ENCODE results near the gene ZDHHC14.

ZDHHC14 gene

GRCh38 chr6:157450931-157451742 lies 70.1 kb downstream of the ZDHHC14 start:
- Mint-ChIP-seq H3K4me3 (no peak overlapping the region), H3K27me3 (no peaks in the 10 kb centered on the region), H3K27ac (peak overlapping the region; percentile 16), H3K36me3 (peaks cover 17 to 37% of the 10 kb centered on the region in 2 donors), H3K4me1 (peaks cover 30 to 64% of the 10 kb centered on the region in 2 donors), H3K9me3 (peaks cover under 1 to 2% of the 10 kb centered on the region in 2 donors)
- ATAC-seq (replicated peaks) (peak; percentile 47 to 76), DNase-seq (no peak)

DNA sequence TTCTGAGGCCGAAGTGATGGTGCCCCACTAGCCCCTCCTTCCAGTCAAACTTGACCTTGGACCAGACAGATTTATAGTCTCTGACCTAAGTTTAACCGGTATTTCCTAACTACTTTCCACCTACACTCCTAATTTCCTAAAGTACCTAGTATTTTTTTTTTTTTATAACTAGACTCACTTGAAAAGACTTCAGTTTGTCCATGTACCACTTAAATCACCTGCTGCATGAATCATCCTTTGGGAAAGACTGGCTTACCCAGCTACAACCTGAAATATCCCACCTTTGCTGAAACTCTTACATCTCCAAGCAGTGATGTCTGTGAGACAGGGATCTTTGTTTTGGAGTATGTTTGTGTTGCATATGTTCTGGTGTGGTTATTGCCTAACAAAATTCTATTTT lies 71.1 kb downstream of the ZDHHC14 start:
- Mint-ChIP-seq H3K9me3 (peaks cover 2 to 4% of the 10 kb centered on the region in 2 donors), H3K36me3 (peaks cover 20 to 35% of the 10 kb centered on the region in 2 donors), H3K27me3 (no peaks in the 10 kb centered on the region), H3K27ac (no peak overlapping the region), H3K4me3 (no peak overlapping the region), H3K4me1 (peaks cover 36 to 69% of the 10 kb centered on the region in 2 donors)
- ATAC-seq (replicated peaks) (no peak), DNase-seq (no peak)

GRCh38 chr6:157453131-157453530 lies 72.1 kb downstream of the ZDHHC14 start:
- ATAC-seq (replicated peaks) (no peak), DNase-seq (no peak)
- peaks cover 38 to 69% of the 10 kb centered on the region in 2 donors for H3K4me1 Mint-ChIP-seq
- no peak overlapping the region for H3K27ac Mint-ChIP-seq
- no peak overlapping the region for H3K4me3 Mint-ChIP-seq
- H3K9me3 Mint-ChIP-seq, result peaks cover 2 to 4% of the 10 kb centered on the region in 2 donors
- no peaks in the 10 kb centered on the region for H3K27me3 Mint-ChIP-seq
- H3K36me3 Mint-ChIP-seq, result peaks cover 19 to 34% of the 10 kb centered on the region in 2 donors

- H3K4me1 Mint-ChIP-seq, result peaks cover 39 to 70% of the 10 kb centered on the region in 2 donors
- no peak overlapping the region for H3K4me3 Mint-ChIP-seq
- peaks cover 2 to 4% of the 10 kb centered on the region in 2 donors for H3K9me3 Mint-ChIP-seq
- H3K27me3 Mint-ChIP-seq, result no peaks in the 10 kb centered on the region
- peaks cover 19 to 34% of the 10 kb centered on the region in 2 donors for H3K36me3 Mint-ChIP-seq
- ATAC-seq (replicated peaks) (no peak), DNase-seq (no peak)
- no peak overlapping the region for H3K27ac Mint-ChIP-seq
Observed at GRCh38 chr6:157453978-157454377, 73.0 kb downstream of the ZDHHC14 start.

DNA sequence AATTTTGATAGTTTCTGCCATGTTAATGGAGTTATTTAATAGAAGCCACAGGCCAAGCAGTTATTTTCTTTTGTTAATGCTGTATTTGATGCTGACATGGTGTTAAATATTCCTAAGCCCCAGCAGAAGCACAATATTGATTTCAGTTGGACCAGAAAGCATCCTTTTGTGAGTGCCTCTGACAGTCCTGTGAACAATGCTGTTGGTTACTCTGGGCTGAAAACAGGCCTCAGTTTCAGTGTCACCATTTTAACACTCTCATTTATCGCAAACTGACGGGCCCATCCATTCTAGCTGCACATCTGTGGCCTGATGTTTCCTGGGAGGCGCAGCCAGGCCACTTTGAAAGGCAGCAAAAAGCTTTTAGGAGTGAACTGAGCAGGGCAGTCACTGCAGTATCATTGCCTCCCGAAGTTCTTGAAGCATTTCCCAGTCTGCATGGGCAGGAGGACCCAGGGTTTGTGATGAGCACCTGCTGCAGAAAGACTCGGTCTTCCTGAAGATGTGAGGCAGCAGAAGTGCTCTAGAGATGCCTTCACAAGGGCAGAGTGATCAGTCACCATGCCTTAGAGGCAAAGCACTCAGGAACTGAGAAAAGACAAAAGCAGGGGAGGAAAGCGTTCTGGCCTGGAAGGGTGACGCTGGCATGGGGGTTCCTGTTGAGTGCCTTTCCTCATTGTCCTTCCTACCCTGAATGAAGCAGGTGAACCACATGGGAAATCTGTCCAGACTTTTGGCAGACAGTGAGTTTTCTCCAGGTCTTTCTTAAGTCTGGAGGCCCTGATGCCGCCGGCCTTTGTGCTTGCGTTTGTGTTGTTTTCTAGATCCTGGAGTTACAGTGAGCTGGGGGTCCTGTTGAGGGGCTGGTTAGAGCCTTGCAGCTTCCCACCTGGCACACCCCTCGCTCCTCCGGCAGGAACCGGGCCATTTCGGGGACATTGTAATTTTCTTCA lies 74.0 kb downstream of the ZDHHC14 start:
- Mint-ChIP-seq H3K27me3 (no peaks in the 10 kb centered on the region), H3K36me3 (peaks cover 23 to 35% of the 10 kb centered on the region in 2 donors), H3K27ac (peak overlapping the region; percentile 94), H3K9me3 (peaks cover 4% of the 10 kb centered on the region in 2 donors), H3K4me3 (peak overlapping the region; percentile 13 to 50), H3K4me1 (peaks cover 41 to 69% of the 10 kb centered on the region in 2 donors)
- ATAC-seq (replicated peaks) (no peak), DNase-seq (no peak)

- Mint-ChIP-seq H3K4me1 (peaks cover 42 to 68% of the 10 kb centered on the region in 2 donors), H3K27me3 (no peaks in the 10 kb centered on the region), H3K4me3 (peak overlapping the region; percentile 45 to 65), H3K36me3 (peaks cover 23 to 33% of the 10 kb centered on the region in 2 donors), H3K9me3 (peaks cover 4% of the 10 kb centered on the region in 2 donors), H3K27ac (peak overlapping the region; percentile 94)
- ATAC-seq (replicated peaks) (no peak), DNase-seq (no peak)
Observed at GRCh38 chr6:157455731-157456523, 74.9 kb downstream of the ZDHHC14 start.

- H3K27me3 Mint-ChIP-seq, result no peaks in the 10 kb centered on the region
- peak overlapping the region; percentile 45 to 65 for H3K4me3 Mint-ChIP-seq
- H3K27ac Mint-ChIP-seq, result peak overlapping the region; percentile 94
- ATAC-seq (replicated peaks) (peak; percentile 74 to 79), DNase-seq (peak; percentile 65)
- peaks cover 23 to 31% of the 10 kb centered on the region in 2 donors for H3K36me3 Mint-ChIP-seq
- peaks cover 4% of the 10 kb centered on the region in 2 donors for H3K9me3 Mint-ChIP-seq
- H3K4me1 Mint-ChIP-seq, result peaks cover 43 to 67% of the 10 kb centered on the region in 2 donors
Observed at GRCh38 chr6:157456524-157456829, 75.5 kb downstream of the ZDHHC14 start.

DNA sequence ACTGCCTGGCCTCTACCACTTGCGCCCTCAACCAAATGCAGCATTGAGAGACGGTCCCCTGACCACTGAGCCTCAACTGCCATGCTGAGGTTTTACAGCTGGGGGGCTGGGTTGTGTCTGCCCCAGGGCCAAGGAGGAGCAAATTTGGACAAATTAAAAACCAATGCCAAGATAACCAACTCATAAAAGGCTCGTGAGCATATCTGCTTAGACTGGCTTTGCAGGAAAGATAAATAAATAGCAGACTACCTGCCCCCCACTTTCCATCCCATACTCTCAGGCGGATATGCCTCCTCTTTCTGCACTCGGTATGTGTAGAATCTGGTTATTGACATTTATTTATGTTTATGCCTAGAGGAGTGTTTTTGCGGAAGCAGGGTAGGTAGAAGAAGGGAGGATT lies 76.8 kb downstream of the ZDHHC14 start:
- ATAC-seq (replicated peaks), result no peak
- peaks cover 4% of the 10 kb centered on the region in 2 donors for H3K9me3 Mint-ChIP-seq
- H3K4me1 Mint-ChIP-seq, result peaks cover 45 to 62% of the 10 kb centered on the region in 2 donors
- H3K4me3 Mint-ChIP-seq, result peak overlapping the region in 1 of 2 donors; percentile 11
- peaks cover 23 to 31% of the 10 kb centered on the region in 2 donors for H3K36me3 Mint-ChIP-seq
- peak overlapping the region; percentile 33 for H3K27ac Mint-ChIP-seq
- DNase-seq, result no peak
- no peaks in the 10 kb centered on the region for H3K27me3 Mint-ChIP-seq

DNA sequence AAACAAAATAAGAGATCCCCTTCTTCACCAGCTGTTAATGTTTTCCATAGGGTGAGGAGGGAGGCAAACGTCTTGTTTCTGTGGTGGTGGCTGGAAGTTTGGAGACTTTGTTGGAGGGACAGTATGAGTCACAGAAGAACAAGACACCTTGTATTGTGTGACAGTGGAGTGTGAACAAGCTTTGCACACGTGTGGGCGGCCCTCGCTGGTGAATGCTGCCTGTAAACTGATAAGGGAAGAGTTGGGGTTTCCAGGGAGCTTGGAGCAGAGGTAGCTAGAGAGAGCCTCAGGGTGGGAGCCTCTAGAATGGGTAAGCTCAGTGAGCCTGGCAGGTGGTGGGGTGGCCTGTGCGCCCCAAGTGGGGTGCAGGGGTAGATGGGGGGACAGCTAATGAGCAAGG lies 78.3 kb downstream of the ZDHHC14 start:
- Mint-ChIP-seq H3K27ac (peak overlapping the region; percentile 93), H3K36me3 (peaks cover 21 to 26% of the 10 kb centered on the region in 2 donors), H3K27me3 (no peaks in the 10 kb centered on the region), H3K4me1 (peaks cover 44 to 53% of the 10 kb centered on the region in 2 donors), H3K4me3 (peak overlapping the region; percentile 46 to 72), H3K9me3 (peaks cover 4% of the 10 kb centered on the region in 2 donors)
- no peak for ATAC-seq (replicated peaks)
- no peak for DNase-seq

- peaks cover 47 to 56% of the 10 kb centered on the region in 2 donors for H3K4me1 Mint-ChIP-seq
- DNase-seq, result no peak
Observed at GRCh38 chr6:157460182-157460999, 79.4 kb downstream of the ZDHHC14 start.

GRCh38 chr6:157461000-157461915 lies 80.3 kb downstream of the ZDHHC14 start:
- H3K27ac Mint-ChIP-seq, result peak overlapping the region; percentile 96
- peaks cover 10 to 12% of the 10 kb centered on the region in 2 donors for H3K36me3 Mint-ChIP-seq
- peaks cover 44 to 53% of the 10 kb centered on the region in 2 donors for H3K4me1 Mint-ChIP-seq
- H3K27me3 Mint-ChIP-seq, result no peaks in the 10 kb centered on the region
- H3K4me3 Mint-ChIP-seq, result peak overlapping the region; percentile 63 to 67
- ATAC-seq (replicated peaks), result peak; percentile 75
- H3K9me3 Mint-ChIP-seq, result peaks cover 1 to 2% of the 10 kb centered on the region in 2 donors
- DNase-seq, result peak; percentile 88

More at GRCh38 chr6:157460182-157460999, 79.4 kb downstream of the ZDHHC14 start:
- Mint-ChIP-seq H3K27ac (peak overlapping the region; percentile 96), H3K4me3 (peak overlapping the region in 1 of 2 donors; percentile 67), H3K36me3 (peaks cover 17 to 21% of the 10 kb centered on the region in 2 donors), H3K9me3 (peaks cover 4% of the 10 kb centered on the region in 2 donors), H3K27me3 (no peaks in the 10 kb centered on the region)
- peak; percentile 9 to 18 for ATAC-seq (replicated peaks)

Measured in stimulated activated naive B cell treated with anti-CD40 and anti-IgM and Interleukin-4, amounts not matched to agents 10 μg/mL and 1 μg/mL and 100 μg/mL, for 72 hours (primary cell).